Brain microvascular endothelial cell (primary cell): Measurements from ENCODE around the gene IFT88.

Source experiments
- DNase-seq: peaks from one replicate; pipeline ENCODE4 v3.0.0-alpha.2; 2020
- H3K27ac ChIP-seq: fragments of 250-450 bp; sonication (Bioruptor Pico); 2 replicates; pipeline ENCODE4 v1.5.1; 2020; ENCODE audit warnings: mild to moderate bottlenecking, moderate library complexity
- H3K27me3 ChIP-seq: fragments of 250-450 bp; sonication (Bioruptor Pico); replicated peaks from 2 replicates; pipeline ENCODE4 v1.5.1; 2020; ENCODE audit warnings: mild to moderate bottlenecking
- H3K36me3 ChIP-seq: fragments of 250-450 bp; sonication (Bioruptor Pico); replicated peaks from 2 replicates; pipeline ENCODE4 v1.5.1; 2020; ENCODE audit warnings: mild to moderate bottlenecking
- H3K4me3 ChIP-seq: 2 replicates; pipeline ENCODE4 v1.5.1; 2011; ENCODE audit warnings: low read depth, mild to moderate bottlenecking, control low read depth, low read length, moderate library complexity
- CTCF ChIP-seq: IDR thresholded peaks from 2 replicates; pipeline ENCODE4 v1.5.1; 2011; ENCODE audit warnings: low read depth, mild to moderate bottlenecking, moderate library complexity, low read length, control low read depth, inconsistent platforms; ENCODE audit errors: missing control alignments
- in situ Hi-C: cut with HindIII; loops from 2 replicates; pipeline ENCODE4 v1.10.0; 2017; ENCODE audit warnings: low sequenced_read_pairs, low pct_ligation_motif_present

Gene IFT88

GRCh38 chr13:20623000-20623399 is 56.0 kb downstream of the IFT88 start:
- Histone ChIP-seq H3K27ac (no peak overlapping the region), H3K36me3 (no peaks in the 10 kb centered on the region), H3K27me3 (no peaks in the 10 kb centered on the region), H3K4me3 (no peak overlapping the region)
- in situ Hi-C loops: no loop called here
- TF ChIP-seq CTCF: no peak
- DNase-seq: no peak

- Histone ChIP-seq H3K36me3 (no peaks in the 10 kb centered on the region), H3K27ac (no peak overlapping the region), H3K27me3 (no peaks in the 10 kb centered on the region), H3K4me3 (no peak overlapping the region)
- peak; percentile 2 for TF ChIP-seq CTCF
- in situ Hi-C loops: no loop called here
- no peak for DNase-seq
Measured at GRCh38 chr13:20624213-20624612, 57.3 kb downstream of the IFT88 start.

- in situ Hi-C loops: no loop called here
- Histone ChIP-seq H3K36me3 (no peaks in the 10 kb centered on the region), H3K4me3 (no peak overlapping the region), H3K27me3 (no peaks in the 10 kb centered on the region), H3K27ac (no peak overlapping the region)
- DNase-seq: no peak
- no peak for TF ChIP-seq CTCF
Measured at GRCh38 chr13:20633802-20634201, 66.8 kb downstream of the IFT88 start.

GRCh38 chr13:20636079-20636478 is 69.1 kb downstream of the IFT88 start:
- DNase-seq: no peak
- in situ Hi-C loops: no loop called here
- TF ChIP-seq CTCF: no peak
- Histone ChIP-seq H3K4me3 (no peak overlapping the region), H3K27me3 (no peaks in the 10 kb centered on the region), H3K36me3 (no peaks in the 10 kb centered on the region), H3K27ac (no peak overlapping the region)

- H3K36me3 ChIP-seq: no peaks in the 10 kb centered on the region
- no peak overlapping the region for H3K27ac ChIP-seq
- in situ Hi-C loops: no loop called here
- no peaks in the 10 kb centered on the region for H3K27me3 ChIP-seq
- no peak overlapping the region for H3K4me3 ChIP-seq
- no peak for TF ChIP-seq CTCF
- no peak for DNase-seq
Measured at GRCh38 chr13:20637811-20638210, 70.9 kb downstream of the IFT88 start.

- in situ Hi-C loops: no loop called here
- no peak for DNase-seq
- Histone ChIP-seq H3K27ac (no peak overlapping the region), H3K36me3 (no peaks in the 10 kb centered on the region), H3K4me3 (no peak overlapping the region), H3K27me3 (no peaks in the 10 kb centered on the region)
- no peak for TF ChIP-seq CTCF
Measured at GRCh38 chr13:20647758-20648157, 80.8 kb downstream of the IFT88 start.
